ENCODE results near the gene CCR9.
"Not testable (repeated sequence)": the region's sequence is repeated elsewhere in the genome, so short reads cannot be mapped to it uniquely, and the experiment has no call there.

The CCR9 gene, protein sequence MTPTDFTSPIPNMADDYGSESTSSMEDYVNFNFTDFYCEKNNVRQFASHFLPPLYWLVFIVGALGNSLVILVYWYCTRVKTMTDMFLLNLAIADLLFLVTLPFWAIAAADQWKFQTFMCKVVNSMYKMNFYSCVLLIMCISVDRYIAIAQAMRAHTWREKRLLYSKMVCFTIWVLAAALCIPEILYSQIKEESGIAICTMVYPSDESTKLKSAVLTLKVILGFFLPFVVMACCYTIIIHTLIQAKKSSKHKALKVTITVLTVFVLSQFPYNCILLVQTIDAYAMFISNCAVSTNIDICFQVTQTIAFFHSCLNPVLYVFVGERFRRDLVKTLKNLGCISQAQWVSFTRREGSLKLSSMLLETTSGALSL

GRCh38 chr3:45885979-45886705 is at the start of gene CCR9:
Gene CCR9 (plus strand): TSS chr3:45886543. CDS start chr3:45894934, 8,391 bp downstream.
- no peak for DNase-seq

DNA sequence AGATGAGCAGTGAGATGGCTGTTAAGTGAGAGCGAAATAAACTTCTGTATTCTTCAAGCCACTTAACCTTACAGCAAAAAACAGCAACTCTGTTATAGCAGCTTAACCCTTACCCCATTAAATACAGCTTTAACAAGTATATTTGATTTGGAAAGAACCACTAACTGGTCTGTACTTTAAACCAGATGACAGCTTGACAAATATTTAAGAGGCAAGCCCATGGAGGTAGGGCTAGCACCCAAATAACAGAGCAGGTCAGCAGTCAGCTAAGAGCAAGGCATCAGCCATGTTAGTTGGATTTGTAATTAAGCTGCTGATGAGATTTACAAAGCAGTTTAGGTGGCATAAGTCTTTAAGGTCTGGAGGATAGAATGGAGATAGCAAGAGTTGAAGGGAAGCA is 47.9 kb upstream of the CCR9 start:
- no peak for DNase-seq

GRCh38 chr3:45841420-45841756 is 45.0 kb upstream of the CCR9 start:
- DNase-seq, result peak; percentile 30

GRCh38 chr3:45841757-45842491 is 44.4 kb upstream of the CCR9 start, which contains the start of gene LZTFL1:
Gene LZTFL1 (minus strand): TSS chr3:45842119. CDS start chr3:45841991, 128 bp downstream.
- DNase-seq, result peak; percentile 92

- DNase-seq, result no peak
Observed at GRCh38 chr3:45842851-45843625, 43.3 kb upstream of the CCR9 start.

DNA sequence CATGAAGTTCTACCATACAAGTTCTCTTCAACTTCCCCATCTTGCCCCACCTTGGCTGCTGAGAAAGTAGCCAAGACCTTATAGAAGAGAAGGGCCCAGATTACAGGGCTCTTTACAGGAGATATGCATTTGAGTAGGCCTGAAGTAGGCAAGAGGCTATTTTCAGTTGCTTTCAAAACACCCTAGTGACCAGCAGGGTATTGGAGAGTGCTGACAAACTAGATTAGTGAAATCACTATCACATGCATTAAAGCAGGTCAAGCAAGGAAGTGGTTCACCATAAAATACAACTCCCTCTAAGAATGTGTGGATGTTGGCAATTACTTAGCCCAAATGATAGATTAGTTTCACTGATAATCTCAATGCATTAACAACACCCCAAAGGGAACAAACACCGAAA is 41.7 kb upstream of the CCR9 start:
- no peak for DNase-seq

DNA sequence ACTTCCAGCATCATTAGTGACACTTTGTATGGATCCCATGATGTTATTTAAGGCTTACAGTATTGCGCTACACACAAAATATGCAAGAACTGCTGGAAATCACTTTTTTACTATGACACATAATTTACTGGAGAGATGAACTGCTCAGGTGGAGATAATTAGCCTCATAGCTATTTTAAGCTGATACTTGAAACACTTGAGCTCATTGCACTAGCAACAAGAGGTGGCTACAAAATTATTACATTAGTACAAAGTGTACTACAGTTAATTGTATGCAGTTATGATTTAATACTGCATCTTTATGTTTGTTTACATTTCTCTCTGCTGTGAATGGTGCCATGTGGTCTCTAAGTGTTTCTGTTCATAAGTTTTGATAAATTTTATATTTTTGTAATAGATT is 38.0 kb upstream of the CCR9 start:
- DNase-seq, result no peak

DNA sequence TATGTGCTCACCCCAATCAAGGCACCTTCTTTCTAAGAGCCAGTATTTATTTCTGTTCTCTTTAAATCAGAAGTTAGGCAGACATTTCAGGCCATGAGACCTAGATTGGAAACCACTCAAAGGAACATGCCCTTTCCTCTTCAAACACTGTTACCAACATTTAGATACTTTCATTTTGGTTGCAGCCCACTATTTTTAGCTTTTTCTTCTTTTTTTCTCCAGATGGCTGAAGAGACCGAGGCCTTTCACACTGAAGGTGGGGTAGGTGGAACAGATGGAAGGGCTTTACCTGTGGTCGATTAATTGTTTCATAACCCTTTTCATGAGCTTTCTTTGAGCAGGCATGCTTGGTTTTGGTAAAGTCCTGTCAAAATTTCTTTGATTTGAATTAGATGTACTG is 33.5 kb upstream of the CCR9 start:
- no peak for DNase-seq

- DNase-seq, result not testable (repeated sequence)
Observed at GRCh38 chr3:45856323-45856722, 30.0 kb upstream of the CCR9 start.

DNA sequence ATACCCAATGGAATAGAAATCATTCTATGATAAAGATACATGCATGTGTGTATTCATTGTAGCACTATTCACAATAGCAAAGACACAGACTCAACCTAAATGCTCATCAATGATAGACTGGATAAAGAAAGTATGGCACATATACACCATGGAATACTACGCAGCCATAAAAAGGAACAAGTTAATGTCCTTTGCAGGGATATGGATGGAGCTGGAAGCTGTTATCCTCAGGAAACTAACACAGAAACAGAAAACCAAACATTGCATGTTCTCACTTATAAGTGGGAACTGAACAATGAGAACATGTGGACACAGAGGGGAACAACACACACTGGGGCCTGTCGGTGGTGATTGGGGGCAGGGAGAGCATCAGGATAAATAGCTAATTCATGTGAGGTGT is 29.3 kb upstream of the CCR9 start:
- not testable (repeated sequence) for DNase-seq

DNA sequence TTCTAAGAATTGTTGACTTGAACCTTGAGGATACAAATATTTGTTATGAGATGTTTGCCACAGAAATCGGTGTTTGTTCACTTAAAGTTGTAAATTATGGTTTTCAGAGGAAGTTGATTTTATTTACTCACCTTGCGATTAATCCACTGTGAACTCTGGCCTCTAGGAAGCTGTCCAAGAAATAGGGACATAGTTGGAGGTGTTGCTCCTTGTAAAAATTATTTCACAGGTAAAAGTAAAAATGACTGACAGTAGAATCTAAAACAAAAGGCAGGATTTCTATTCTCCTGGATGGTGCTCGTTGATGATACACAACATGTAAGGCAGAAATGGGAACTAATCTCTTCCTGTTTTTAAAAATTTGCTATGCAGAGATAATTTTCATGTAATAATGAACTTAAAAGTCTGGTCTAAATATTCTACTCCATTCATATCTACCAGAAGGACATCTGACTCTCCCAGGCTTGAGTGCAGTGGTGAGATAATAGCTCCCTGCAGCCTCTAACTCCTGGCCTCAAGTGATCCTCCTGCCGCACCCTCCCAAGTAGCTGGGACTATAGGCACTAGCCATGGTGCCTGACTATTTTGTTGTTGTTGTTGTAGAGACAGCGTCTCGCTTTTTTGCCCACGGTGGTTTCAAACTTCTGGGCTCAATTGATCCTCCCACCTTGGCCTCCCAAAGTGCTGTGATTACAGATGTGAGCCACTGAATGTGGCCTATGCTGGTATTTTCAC is 27.4 kb upstream of the CCR9 start:
- no peak for DNase-seq

- DNase-seq, result no peak
Observed at GRCh38 chr3:45860481-45860880, 25.9 kb upstream of the CCR9 start.

- DNase-seq, result no peak
Observed at GRCh38 chr3:45861043-45861719, 25.2 kb upstream of the CCR9 start.

GRCh38 chr3:45864760-45865519 is 21.4 kb upstream of the CCR9 start:
- DNase-seq, result peak; percentile 51

- DNase-seq, result no peak
Observed at GRCh38 chr3:45865563-45865962, 20.8 kb upstream of the CCR9 start.

- no peak for DNase-seq
Observed at GRCh38 chr3:45868213-45868612, 18.1 kb upstream of the CCR9 start.

DNA sequence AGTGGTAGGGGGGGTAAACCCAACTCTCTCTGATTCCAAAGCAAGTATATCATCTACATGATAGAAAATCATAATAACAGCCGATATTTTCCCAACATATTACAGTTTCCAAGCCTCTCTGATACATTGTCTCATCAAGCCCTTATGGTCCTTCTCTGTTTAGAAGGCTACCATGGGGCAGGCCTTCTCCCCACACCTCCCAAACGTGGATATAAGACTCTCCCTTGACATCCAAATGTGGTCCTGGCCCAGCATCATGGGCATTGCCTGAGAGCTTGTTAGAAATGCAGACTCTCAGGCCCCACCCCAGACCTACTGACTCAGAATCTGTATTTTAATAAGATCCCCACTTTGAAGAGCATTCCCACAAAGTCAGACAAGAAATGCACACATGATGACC is 17.7 kb upstream of the CCR9 start:
- DNase-seq, result no peak

GRCh38 chr3:45869638-45870037 is 16.7 kb upstream of the CCR9 start:
- no peak for DNase-seq

GRCh38 chr3:45870099-45870498 is 16.2 kb upstream of the CCR9 start:
- peak; percentile 56 for DNase-seq

DNA sequence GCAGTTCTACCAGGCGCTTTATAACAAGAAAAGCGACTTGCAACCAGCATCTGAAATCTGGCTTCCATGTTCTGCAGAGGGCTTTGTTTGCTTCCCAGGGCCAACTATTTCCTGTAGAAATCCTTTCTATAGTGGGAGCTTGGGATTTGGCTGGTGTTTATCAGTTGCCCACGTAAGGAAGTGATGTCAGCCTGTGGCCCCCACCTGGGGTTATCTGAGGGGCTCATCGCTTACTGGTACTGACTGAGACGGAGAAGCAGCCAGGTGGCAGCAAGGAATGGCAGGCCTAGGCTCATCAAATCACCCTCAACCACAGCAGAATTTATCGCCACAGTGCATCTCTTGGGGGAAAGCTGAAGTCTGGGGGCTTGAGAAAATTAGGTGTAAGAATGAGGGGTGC is 14.6 kb upstream of the CCR9 start:
- DNase-seq, result no peak

DNA sequence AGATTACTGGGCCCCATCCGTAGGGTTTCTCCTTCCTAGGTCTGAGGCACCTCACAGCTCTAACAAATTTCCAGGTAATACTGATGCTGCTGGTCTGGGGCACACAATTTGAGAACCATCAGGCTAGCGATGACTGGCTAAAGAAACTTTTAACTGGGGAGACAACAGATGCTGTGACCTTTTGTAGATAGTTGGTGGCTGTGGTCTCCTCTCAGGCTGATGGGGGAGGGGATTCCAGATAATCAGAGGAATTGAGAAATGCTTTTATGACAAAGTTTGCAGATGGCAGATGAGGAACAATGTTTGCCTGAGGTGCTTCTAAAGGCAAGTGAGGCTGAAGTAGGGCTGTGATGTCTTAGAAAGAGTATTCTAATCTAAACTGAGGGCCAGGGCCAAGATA is 13.8 kb upstream of the CCR9 start:
- DNase-seq, result no peak

All from activated CD4-positive, alpha-beta T cell treated with anti-CD3 and anti-CD28 coated beads for 48 hours (primary cell).